Gastrocnemius medialis (tissue), 4 donors: ENCODE results near the gene AK1. TPM values are rescaled to one million over a fixed set of nuclear protein-coding genes. Genes with fewer than 3 reads are reported as not detected.
A peak's percentile ranks its signal among the peaks of the same experiment; 100 is the strongest.

Source experiments
- ATAC-seq, 2 donors: fragments of 150-250 bp; one replicate each; pipeline ENCODE4 v1.9.1; 2016
- DNase-seq, 2 donors: peaks; one replicate each; pipeline ENCODE4 v3.0.0-alpha.2; 2019
- H3K27ac ChIP-seq, 4 donors: fragments of 200-600 bp; sonication (generic); 1 replicate in 1 of 4; 2 replicates in 3 of 4; pipeline ENCODE4 v1.5.1; 2016 to 2018; ENCODE audit warnings: mild to moderate bottlenecking in 2 of 4, moderate library complexity in 1 of 4
- H3K27me3 ChIP-seq, 3 donors: fragments of 200-600 bp; sonication (generic) in 2 of 3; 1 replicate in 1 of 3; 2 replicates in 2 of 3; pipeline versions ENCODE4 v1.5.1 to v1.6.0; 2016 to 2019; ENCODE audit warnings: mild to moderate bottlenecking in 1 of 3, moderate library complexity in 1 of 3
- H3K36me3 ChIP-seq, 2 donors: fragments of 200-600 bp; sonication (generic) in 1 of 2; one replicate each; pipeline ENCODE4 v1.5.1; 2017 to 2018
- H3K4me1 ChIP-seq, 2 donors: fragments of 200-600 bp; sonication (generic) in 1 of 2; one replicate each; pipeline ENCODE4 v1.5.1; 2016 to 2017; ENCODE audit warnings: mild to moderate bottlenecking in 2 of 2
- H3K4me3 ChIP-seq, 4 donors: fragments of 200-600 bp; sonication (generic) in 3 of 4; 1 replicate in 1 of 4; 2 replicates in 3 of 4; pipeline ENCODE4 v1.5.1; 2016 to 2019; ENCODE audit warnings: mild to moderate bottlenecking in 2 of 4
- H3K9me3 ChIP-seq, 3 donors: fragments of 200-600 bp; sonication (generic) in 2 of 3; 1 replicate in 1 of 3; 2 replicates in 2 of 3; pipeline ENCODE4 v1.5.1; 2016 to 2019
- POLR2A ChIP-seq, 2 donors: fragments of 450-650 bp; IDR thresholded peaks; one replicate each; pipeline ENCODE4 v1.6.1; 2017; ENCODE audit warnings: antibody characterized with exemption in 2 of 2, mild to moderate bottlenecking in 2 of 2, moderate library complexity in 2 of 2
- in situ Hi-C, 4 donors: fragments of 200-750 bp; cut with MboI; loops; one replicate each; pipeline versions ENCODE4 v1.15.0 to v1.8.0; 2017; ENCODE audit warnings: low sequenced_read_pairs in 4 of 4
- intact Hi-C: fragments of 100-400 bp; cut with DNase I; formaldehyde crosslinking; loops from one replicate; pipeline ENCODE4 v1.15.1; 2023; ENCODE audit warnings: low total_unique reads
- total RNA-seq, 4 donors: library from RNA; depleted of rRNA; stranded (reverse); fragments of >200 nt; gene quantifications; one replicate each; pipeline versions ENCODE4 v1.1.0 to v1.2.3, GENCODE V29; 2016
- TF ChIP-seq, protein P1 (sequence below), 5 experiments: fragments of 450-650 bp in 3 of 5; fragments of 200-600 bp in 2 of 5; sonication (generic) in 2 of 5; IDR thresholded peaks in 4 of 5; conservative IDR thresholded peaks in 1 of 5; 1 replicate in 4 of 5; 2 replicates in 1 of 5; pipeline ENCODE4 v1.5.1; 2016 to 2019; ENCODE audit warnings: antibody characterized with exemption in 5 of 5, mild to moderate bottlenecking in 3 of 5, moderate library complexity in 3 of 5

AK1 gene
- total RNA-seq, 4 donors from 2014 or later, result 240 to 489 (median 359) TPM

DNA sequence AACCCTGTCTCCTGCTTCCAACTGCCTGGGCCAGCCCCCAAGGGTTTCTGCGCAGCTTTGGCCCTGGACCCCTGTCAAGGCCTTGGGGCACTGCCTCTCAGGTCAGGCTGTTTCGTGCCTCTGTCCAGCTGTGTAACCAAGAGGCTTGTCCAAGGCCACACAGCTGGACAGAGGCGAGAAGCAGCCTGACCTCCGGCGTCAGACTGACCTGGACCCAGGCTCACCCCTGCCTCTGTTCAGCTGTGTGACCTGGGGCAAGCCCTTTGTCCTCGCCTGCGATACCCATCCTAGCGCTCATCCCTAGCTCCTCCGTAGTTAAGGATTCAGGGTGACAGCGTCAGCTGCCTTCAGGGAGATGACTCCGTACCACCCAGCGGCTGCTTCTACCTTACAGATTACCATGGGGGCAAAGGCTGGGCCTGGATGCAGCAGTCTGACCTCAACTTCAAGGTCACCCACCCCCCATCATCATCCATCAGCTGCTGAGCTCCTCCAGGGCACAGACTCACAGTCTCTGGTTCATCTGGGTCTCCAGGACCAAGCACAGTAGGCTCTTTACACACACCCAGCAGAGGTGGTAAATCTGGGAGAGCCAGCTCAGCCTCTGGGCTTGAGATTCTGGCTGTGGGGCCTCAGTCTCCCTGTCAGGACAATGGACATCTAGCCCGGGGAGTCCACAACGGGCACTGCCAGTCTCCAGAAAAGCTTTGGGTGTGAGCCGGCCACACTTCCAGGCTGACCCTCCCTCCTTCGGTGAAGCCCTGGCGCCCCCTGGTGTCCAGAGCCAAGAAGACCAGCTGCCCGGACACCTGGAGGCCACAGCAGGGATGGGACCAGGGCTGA, 7.9 kb downstream of the AK1 start:
- peak; percentile 66 to 72 for ATAC-seq
- peak; percentile 78 to 85 for DNase-seq
- Histone ChIP-seq H3K4me3 (no peak overlapping the region), H3K4me1 (peaks cover 15 to 23% of the 10 kb centered on the region in 2 donors), H3K27me3 (no peaks in the 10 kb centered on the region), H3K9me3 (no peaks in the 10 kb centered on the region), H3K36me3 (peaks cover 0 to 52% of the 10 kb centered on the region in 2 donors), H3K27ac (peak overlapping the region; percentile 34 to 77 (median 69))
- intact Hi-C loops (loop anchor here (2.0 kb wide), 1 partner anchor 135 kb away; the partner anchor contains the start of gene TOR2A), in situ Hi-C loops (loop anchor here in 2 of 4 donors (5.0 to 10.0 kb wide), 2 partner anchors 65 to 132 kb away; partner anchors contain the start of genes FPGS (in 1 of the 2) and TOR2A (in 1 of the 2))
- TF ChIP-seq, protein P1, sequence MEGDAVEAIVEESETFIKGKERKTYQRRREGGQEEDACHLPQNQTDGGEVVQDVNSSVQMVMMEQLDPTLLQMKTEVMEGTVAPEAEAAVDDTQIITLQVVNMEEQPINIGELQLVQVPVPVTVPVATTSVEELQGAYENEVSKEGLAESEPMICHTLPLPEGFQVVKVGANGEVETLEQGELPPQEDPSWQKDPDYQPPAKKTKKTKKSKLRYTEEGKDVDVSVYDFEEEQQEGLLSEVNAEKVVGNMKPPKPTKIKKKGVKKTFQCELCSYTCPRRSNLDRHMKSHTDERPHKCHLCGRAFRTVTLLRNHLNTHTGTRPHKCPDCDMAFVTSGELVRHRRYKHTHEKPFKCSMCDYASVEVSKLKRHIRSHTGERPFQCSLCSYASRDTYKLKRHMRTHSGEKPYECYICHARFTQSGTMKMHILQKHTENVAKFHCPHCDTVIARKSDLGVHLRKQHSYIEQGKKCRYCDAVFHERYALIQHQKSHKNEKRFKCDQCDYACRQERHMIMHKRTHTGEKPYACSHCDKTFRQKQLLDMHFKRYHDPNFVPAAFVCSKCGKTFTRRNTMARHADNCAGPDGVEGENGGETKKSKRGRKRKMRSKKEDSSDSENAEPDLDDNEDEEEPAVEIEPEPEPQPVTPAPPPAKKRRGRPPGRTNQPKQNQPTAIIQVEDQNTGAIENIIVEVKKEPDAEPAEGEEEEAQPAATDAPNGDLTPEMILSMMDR (IDR thresholded peaks at IDR 0.05 in 4 of 5, conservative IDR thresholded peaks at IDR 0.05 in 1 of 5), result peak; percentile 83 to 92 (median 91)
- TF ChIP-seq POLR2A (IDR thresholded peaks at IDR 0.05), result no peak

DNA sequence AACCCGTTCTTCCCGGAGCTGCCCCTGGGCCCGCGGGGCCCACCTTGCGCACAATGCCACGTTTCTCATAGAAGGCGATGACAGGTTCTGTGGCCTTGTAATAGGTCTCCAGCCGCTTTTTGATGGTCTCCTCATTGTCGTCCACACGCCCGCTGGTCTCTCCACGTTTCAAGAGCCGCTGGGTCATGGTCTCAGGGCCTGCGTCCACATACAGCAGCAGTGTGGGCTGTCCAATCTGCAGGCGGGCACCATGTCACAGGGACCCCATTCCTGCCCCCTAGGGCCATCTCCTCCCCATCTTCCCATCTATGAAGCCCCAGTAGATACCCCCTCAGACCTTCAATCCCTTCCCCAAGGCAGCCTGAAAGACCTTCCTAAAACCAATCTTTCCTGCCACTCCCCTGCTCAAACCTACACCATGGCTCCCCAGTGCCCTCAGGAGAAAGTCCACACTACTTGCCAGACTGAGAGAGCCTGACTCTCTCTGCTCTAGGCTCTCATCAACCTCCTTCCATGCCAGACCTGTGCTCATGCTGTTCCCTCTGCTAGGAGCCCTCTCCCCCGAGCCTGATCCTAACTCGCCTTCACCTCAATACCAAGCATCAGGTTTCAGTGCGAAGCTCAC, 9.1 kb downstream of the AK1 start:
- no peak for TF ChIP-seq POLR2A (IDR thresholded peaks at IDR 0.05)
- TF ChIP-seq, protein P1 (IDR thresholded peaks at IDR 0.05 in 4 of 5, conservative IDR thresholded peaks at IDR 0.05 in 1 of 5), result no peak
- intact Hi-C loops (no loop called here), in situ Hi-C loops (loop anchor here in 1 of 4 donors (10.0 kb wide), 1 partner anchor 64 kb away; the partner anchor contains the start of gene FPGS)
- no peaks in the 10 kb centered on the region for H3K9me3 ChIP-seq
- no peak for ATAC-seq
- H3K27me3 ChIP-seq, result no peaks in the 10 kb centered on the region
- H3K4me3 ChIP-seq, result no peak overlapping the region
- peaks cover 0 to 52% of the 10 kb centered on the region in 2 donors for H3K36me3 ChIP-seq
- H3K27ac ChIP-seq, result peak overlapping the region; percentile 34 to 77 (median 69)
- no peak for DNase-seq
- H3K4me1 ChIP-seq, result peaks cover 4 to 12% of the 10 kb centered on the region in 2 donors

DNA sequence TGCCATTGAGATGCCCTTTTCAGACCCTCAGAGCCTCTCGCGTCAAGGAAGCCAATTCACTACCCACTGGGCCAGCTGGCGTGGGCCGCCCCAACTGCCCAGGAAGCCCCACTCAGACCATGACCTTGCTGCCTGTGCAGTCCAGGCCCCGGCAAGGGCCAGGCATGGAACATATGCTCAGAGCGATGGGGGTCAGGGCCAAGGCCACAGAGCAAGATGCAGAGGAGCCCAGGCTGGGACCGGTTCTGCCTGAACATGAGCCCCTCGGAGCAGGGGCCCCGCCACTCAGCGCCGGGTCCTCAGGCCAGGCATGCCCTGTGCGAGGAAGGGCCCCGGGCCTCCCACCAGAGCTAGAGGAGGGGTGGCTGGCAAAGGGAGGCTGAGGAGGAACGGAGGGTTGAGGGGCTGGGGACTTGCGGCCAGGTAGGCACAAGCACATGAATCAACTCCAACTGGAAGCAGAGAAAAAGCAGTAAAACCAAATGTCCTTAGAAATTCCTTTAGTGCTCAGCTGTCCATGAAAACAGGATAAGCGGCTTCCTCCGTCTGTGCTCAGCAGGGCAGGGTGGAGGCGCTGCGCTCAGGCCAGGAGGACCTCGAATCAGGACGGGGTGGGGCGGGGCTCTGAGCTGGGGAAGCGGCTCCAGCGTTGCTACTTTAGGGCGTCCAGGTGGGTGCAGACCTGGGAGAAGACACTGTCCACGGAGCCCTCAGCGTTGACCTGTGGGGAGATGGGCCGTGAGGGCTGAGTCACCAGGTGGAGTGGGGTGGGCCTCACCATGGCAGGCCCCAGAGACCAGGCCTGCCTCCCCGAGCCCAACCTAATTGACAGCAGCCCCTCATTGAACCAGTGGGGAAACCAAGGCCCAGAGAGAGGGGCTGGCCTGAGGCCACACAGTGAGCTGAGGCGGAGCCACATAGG, 9.9 kb downstream of the AK1 start:
- H3K27ac ChIP-seq, result peak overlapping the region; percentile 10 to 77 (median 69)
- ATAC-seq (no peak), DNase-seq (no peak)
- intact Hi-C loops, result no loop called here
- in situ Hi-C loops, result loop anchor here in 1 of 4 donors (10.0 kb wide), 1 partner anchor 63 kb away; the partner anchor contains the start of gene FPGS
- H3K36me3 ChIP-seq, result peaks cover 0 to 49% of the 10 kb centered on the region in 2 donors
- no peak overlapping the region for H3K4me3 ChIP-seq
- TF ChIP-seq POLR2A (IDR thresholded peaks at IDR 0.05), result no peak
- TF ChIP-seq, protein P1 (IDR thresholded peaks at IDR 0.05 in 4 of 5, conservative IDR thresholded peaks at IDR 0.05 in 1 of 5), result no peak
- H3K9me3 ChIP-seq, result no peaks in the 10 kb centered on the region
- peaks cover 4 to 20% of the 10 kb centered on the region in 2 donors for H3K4me1 ChIP-seq
- H3K27me3 ChIP-seq, result no peaks in the 10 kb centered on the region

DNA sequence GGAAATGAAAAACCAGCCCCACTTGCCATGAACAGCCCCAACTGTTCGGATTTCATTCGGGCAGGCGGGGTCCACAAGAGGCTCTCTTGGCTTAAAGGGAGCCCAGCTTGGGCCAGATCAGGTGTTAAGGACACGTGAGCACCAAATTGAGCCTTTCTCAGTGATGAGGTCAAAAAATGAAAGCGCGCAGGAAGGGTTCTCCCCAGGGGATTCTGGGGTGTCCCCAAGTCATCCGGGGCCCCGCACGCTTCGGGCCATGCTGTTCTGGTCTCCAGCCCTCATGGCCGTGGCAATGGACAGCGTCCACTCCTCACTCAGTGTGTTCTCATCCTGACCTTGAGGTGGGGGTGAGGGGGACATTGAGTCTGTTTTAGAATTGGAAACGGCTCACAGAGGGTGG, 10.9 kb downstream of the AK1 start:
- Histone ChIP-seq H3K27me3 (no peaks in the 10 kb centered on the region), H3K4me3 (no peak overlapping the region), H3K27ac (peak overlapping the region in 3 of 4 donors; percentile 64 to 77 (median 74)), H3K36me3 (peaks cover 0 to 38% of the 10 kb centered on the region in 2 donors), H3K4me1 (peaks cover 15 to 30% of the 10 kb centered on the region in 2 donors), H3K9me3 (no peaks in the 10 kb centered on the region)
- intact Hi-C loops, result no loop called here
- ATAC-seq (no peak), DNase-seq (no peak)
- TF ChIP-seq POLR2A (IDR thresholded peaks at IDR 0.05), result no peak
- TF ChIP-seq, protein P1 (IDR thresholded peaks at IDR 0.05 in 4 of 5, conservative IDR thresholded peaks at IDR 0.05 in 1 of 5), result no peak
- in situ Hi-C loops, result loop anchor here in 1 of 4 donors (10.0 kb wide), 1 partner anchor 62 kb away; the partner anchor contains the start of gene FPGS
